H1 (cell line): ENCODE data around the gene KARS1. TPM values are rescaled to one million over a fixed set of nuclear protein-coding genes. Genes with fewer than 3 reads are reported as not detected.

Experiments used
- CTCF ChIA-PET: fragments of 300-600 bp; sonication (Branson Sonifier 250); formaldehyde crosslinking; loops from one replicate; lab custom pipeline; 2021; ENCODE audit not compliant: partially characterized antibody; lab: Charles Lee
- POLR2A ChIA-PET: fragments of 300-600 bp; sonication (Branson Sonifier 250); formaldehyde crosslinking; loops from one replicate; lab custom pipeline; 2021; ENCODE audit warnings: inconsistent platforms; ENCODE audit not compliant: partially characterized antibody; lab: Charles Lee
- DNase-seq, 2 experiments: peaks; one replicate each; pipeline versions ENCODE4 v3.0.0 to v3.0.0-alpha.2; 2010 to 2022; ENCODE audit warnings: low spot score in 2 of 2, low read depth in 1 of 2, mixed read lengths in 1 of 2
- FAIRE-seq: peaks from 2 replicates; lab custom pipeline; 2011; peaks lifted over from hg19 to GRCh38; lab: Jason Lieb, UNC
- H2AFZ ChIP-seq: 2 replicates; pipeline ENCODE4 v1.8.1; 2012; ENCODE audit warnings: low read length, inconsistent platforms
- H2AK5ac ChIP-seq: 2 replicates; pipeline ENCODE4 v1.6.1; 2013; ENCODE audit warnings: low read depth, low read length
- H2BK120ac ChIP-seq: replicated peaks from 2 replicates; pipeline ENCODE3; 2013; ENCODE audit warnings: low read depth, low read length, inconsistent platforms
- H2BK12ac ChIP-seq: 2 replicates; pipeline ENCODE4 v1.6.1; 2013; ENCODE audit warnings: low read depth, low read length
- H2BK15ac ChIP-seq: 2 replicates; pipeline ENCODE4 v1.6.1; 2013; ENCODE audit warnings: low read length
- H2BK20ac ChIP-seq: 2 replicates; pipeline ENCODE4 v1.6.1; 2013; ENCODE audit warnings: low read length
- H2BK5ac ChIP-seq: 2 replicates; pipeline ENCODE4 v1.6.1; 2013; ENCODE audit warnings: low read depth, low read length
- H3K14ac ChIP-seq: 2 replicates; pipeline ENCODE4 v1.6.1; 2013; ENCODE audit warnings: inconsistent platforms; ENCODE audit not compliant: insufficient read length
- H3K18ac ChIP-seq: 2 replicates; pipeline ENCODE4 v1.6.1; 2013; ENCODE audit warnings: low read length; ENCODE audit errors: extremely low read depth
- H3K23ac ChIP-seq: 2 replicates; pipeline ENCODE4 v1.6.1; 2013; ENCODE audit warnings: inconsistent platforms; ENCODE audit not compliant: insufficient read length
- H3K23me2 ChIP-seq: 2 replicates; pipeline ENCODE4 v1.6.1; 2013; ENCODE audit warnings: low read depth, low read length
- H3K27ac ChIP-seq: 2 replicates; pipeline ENCODE4 v1.6.1; 2011; ENCODE audit warnings: low read depth, low read length, inconsistent platforms
- H3K27me3 ChIP-seq, 4 experiments: replicated peaks in 1 of 4; 1 replicate in 1 of 4; 2 replicates in 3 of 4; pipeline versions ENCODE4 v1.6.1 to v1.8.1; 2011 to 2013; ENCODE audit warnings: low read length in 3 of 4, mild to moderate bottlenecking in 3 of 4, inconsistent platforms in 2 of 4, mixed read lengths in 2 of 4, moderate library complexity in 1 of 4; ENCODE audit not compliant: control insufficient read depth in 3 of 4, insufficient read depth in 3 of 4; ENCODE audit errors: extremely low read depth in 1 of 4
- H3K36me3 ChIP-seq, 4 experiments: 2 replicates each; pipeline versions ENCODE4 v1.6.1 to v1.8.1; 2011 to 2013; ENCODE audit warnings: mild to moderate bottlenecking in 4 of 4, low read length in 3 of 4, moderate library complexity in 2 of 4, control low read depth in 1 of 4, inconsistent platforms in 1 of 4; ENCODE audit not compliant: insufficient read depth in 4 of 4, control insufficient read depth in 2 of 4
- H3K4ac ChIP-seq: replicated peaks from 2 replicates; pipeline ENCODE3; 2013; ENCODE audit warnings: low read length, low read depth, mixed read lengths, inconsistent platforms; ENCODE audit not compliant: insufficient read length
- H3K4me1 ChIP-seq, 4 experiments: replicated peaks in 1 of 4; 1 replicate in 1 of 4; 2 replicates in 3 of 4; pipeline versions ENCODE4 v1.6.1 to v1.8.1; 2011 to 2013; ENCODE audit warnings: low read length in 3 of 4, inconsistent platforms in 2 of 4, mixed read lengths in 1 of 4; ENCODE audit not compliant: insufficient read depth in 4 of 4, control insufficient read depth in 3 of 4
- H3K4me2 ChIP-seq, 2 experiments: 2 replicates each; pipeline versions ENCODE4 v1.6.1 to v1.8.1; 2011 to 2013; ENCODE audit warnings: low read depth in 2 of 2, low read length in 2 of 2, control low read depth in 1 of 2, inconsistent platforms in 1 of 2, mild to moderate bottlenecking in 1 of 2; ENCODE audit not compliant: insufficient read depth in 1 of 2
- H3K4me3 ChIP-seq, 4 experiments: fragments of 200-600, 300-600 bp in 1 of 4; sonication (generic), shearing (Covaris generic), sonication (Bioruptor Twin) in 1 of 4; 2 replicates each; pipeline versions ENCODE4 v1.5.1 to v1.8.1; 2011 to 2016; ENCODE audit warnings: low read length in 4 of 4, low read depth in 3 of 4, control low read depth in 2 of 4, inconsistent platforms in 2 of 4, mild to moderate bottlenecking in 2 of 4, mixed read lengths in 1 of 4, moderate library complexity in 1 of 4; ENCODE audit not compliant: insufficient read depth in 2 of 4; ENCODE audit errors: extremely low read depth in 1 of 4
- H3K56ac ChIP-seq: replicated peaks from 2 replicates; pipeline ENCODE3; 2013; ENCODE audit warnings: low read depth, mild to moderate bottlenecking, mixed read lengths, low read length, inconsistent platforms; ENCODE audit not compliant: insufficient read length
- H3K79me1 ChIP-seq: 2 replicates; pipeline ENCODE4 v1.6.1; 2013; ENCODE audit warnings: low read depth, low read length, control low read depth
- H3K79me2 ChIP-seq, 2 experiments: 2 replicates each; pipeline versions ENCODE4 v1.6.1 to v1.8.1; 2012 to 2013; ENCODE audit warnings: low read length in 2 of 2, mild to moderate bottlenecking in 2 of 2, inconsistent platforms in 1 of 2; ENCODE audit not compliant: insufficient read depth in 2 of 2, control insufficient read depth in 1 of 2
- H3K9ac ChIP-seq, 4 experiments: replicated peaks in 1 of 4; 1 replicate in 1 of 4; 2 replicates in 3 of 4; pipeline versions ENCODE4 v1.6.1 to v1.8.1; 2011 to 2013; ENCODE audit warnings: low read depth in 3 of 4, low read length in 3 of 4, control low read depth in 2 of 4, mild to moderate bottlenecking in 2 of 4, moderate library complexity in 2 of 4, inconsistent platforms in 1 of 4; ENCODE audit errors: extremely low read depth in 1 of 4
- H3K9me3 ChIP-seq, 2 experiments: 2 replicates each; pipeline versions ENCODE4 v1.6.1 to v1.8.1; 2012 to 2013; ENCODE audit warnings: mild to moderate bottlenecking in 2 of 2, moderate library complexity in 2 of 2, control low read depth in 1 of 2, inconsistent platforms in 1 of 2, low read depth in 1 of 2, low read length in 1 of 2, mixed read lengths in 1 of 2; ENCODE audit not compliant: insufficient read depth in 2 of 2
- H4K20me1 ChIP-seq, 2 experiments: replicated peaks in 1 of 2; 2 replicates each; pipeline versions ENCODE3 to v1.8.1; 2011 to 2013; ENCODE audit warnings: inconsistent platforms in 2 of 2, low read length in 2 of 2, mild to moderate bottlenecking in 1 of 2; ENCODE audit not compliant: insufficient read depth in 2 of 2, control insufficient read depth in 1 of 2
- H4K5ac ChIP-seq: 2 replicates; pipeline ENCODE4 v1.6.1; 2013; ENCODE audit warnings: low read length, low read depth, mixed read lengths, inconsistent platforms; ENCODE audit not compliant: insufficient read length
- H4K8ac ChIP-seq: 2 replicates; pipeline ENCODE4 v1.8.0; 2013; ENCODE audit warnings: mild to moderate bottlenecking, moderate library complexity, low read length, inconsistent platforms; ENCODE audit not compliant: insufficient read depth; ENCODE audit errors: extremely low read depth
- H4K91ac ChIP-seq: replicated peaks from 2 replicates; pipeline ENCODE3; 2013; ENCODE audit warnings: low read length, mixed read lengths, inconsistent platforms; ENCODE audit not compliant: insufficient read length
- BACH1 ChIP-seq: IDR thresholded peaks from 2 replicates; pipeline ENCODE4 v1.6.1; 2012; ENCODE audit warnings: low read length, improper control_type of control experiment
- CHD2 ChIP-seq: IDR thresholded peaks from 2 replicates; pipeline ENCODE4 v1.6.1; 2012; ENCODE audit warnings: low read length, improper control_type of control experiment
- CREB1 ChIP-seq: IDR thresholded peaks from 2 replicates; pipeline ENCODE4 v1.6.1; 2012; ENCODE audit warnings: inconsistent platforms
- EZH2 ChIP-seq: fragments of 200-600 bp; sonication (generic); IDR thresholded peaks from 2 replicates; pipeline ENCODE4 v1.7.1; 2012; ENCODE audit warnings: low read depth, mild to moderate bottlenecking, moderate library complexity, low read length, inconsistent platforms; ENCODE audit not compliant: severe bottlenecking
- GABPA ChIP-seq: IDR thresholded peaks from 2 replicates; pipeline ENCODE4 v1.6.1; 2011; ENCODE audit warnings: mild to moderate bottlenecking, low read length, moderate library complexity, borderline replicate concordance; ENCODE audit not compliant: insufficient read depth
- HDAC2 ChIP-seq, 2 experiments: fragments of 300-600 bp in 1 of 2; sonication (generic) in 1 of 2; IDR thresholded peaks; 2 replicates each; pipeline ENCODE4 v1.6.1; 2011 to 2012; ENCODE audit warnings: low read depth in 2 of 2, low read length in 2 of 2, mild to moderate bottlenecking in 2 of 2, moderate library complexity in 2 of 2, borderline replicate concordance in 1 of 2, inconsistent platforms in 1 of 2
- PHF8 ChIP-seq: fragments of 200-600 bp; sonication (generic); conservative IDR thresholded peaks from 2 replicates; pipeline ENCODE4 v1.7.1; 2012; ENCODE audit warnings: low read depth, mild to moderate bottlenecking, inconsistent platforms, low read length, moderate library complexity
- SIX5 ChIP-seq: IDR thresholded peaks from 2 replicates; pipeline ENCODE4 v1.6.1; 2011; ENCODE audit warnings: mild to moderate bottlenecking, low read depth, low read length
- SRF ChIP-seq: IDR thresholded peaks from 2 replicates; pipeline ENCODE4 v1.6.1; 2011; ENCODE audit warnings: mild to moderate bottlenecking, low read depth, low read length, moderate library complexity
- TBP ChIP-seq: IDR thresholded peaks from 2 replicates; pipeline ENCODE4 v1.6.1; 2011; ENCODE audit warnings: low read depth, low read length, improper control_type of control experiment
- TEAD4 ChIP-seq: IDR thresholded peaks from 2 replicates; pipeline ENCODE4 v1.6.1; 2012; ENCODE audit warnings: low read depth, low read length, inconsistent platforms, mixed read lengths
- WGBS, 2 experiments: shearing (Covaris generic) in 1 of 2; methylation state at CpG; one replicate each; pipeline versions ENCODE4 v1.1.6 to v1.1.7; 2013 to 2015; ENCODE audit warnings: low lambda C conversion rate in 2 of 2, mixed read lengths in 2 of 2, inconsistent platforms in 1 of 2, low coverage in 1 of 2, missing lambda C conversion rate in 1 of 2; ENCODE audit not compliant: insufficient replicate concordance in 2 of 2, insufficient coverage in 1 of 2, insufficient read length in 1 of 2; ENCODE audit errors: extremely low coverage in 1 of 2, missing lambda C conversion rate in 1 of 2; 5-methylcytosine and 5-hydroxymethylcytosine counted together
- polyA plus RNA-seq, 7 experiments: library from polyadenylated mRNA; depleted of rRNA in 3 of 7; stranded (reverse) in 5 of 7; unstranded in 2 of 7; fragments of >200 nt in 5 of 7; fragments of 200-250 nt in 2 of 7; gene quantifications; 1 replicate in 5 of 7; 2 replicates in 1 of 7; 4 replicates in 1 of 7; pipeline versions ENCODE4 v1.2.1 to v1.2.3, GENCODE V29; 2011 to 2013; ENCODE audit warnings: missing spikeins in 2 of 7, mixed read lengths in 2 of 7
- total RNA-seq: library from RNA; stranded (reverse); fragmentation: NEBNext Ultra II Directional; extraction: Animal tissue kit (Norgen Biotek cat#: 25700); gene quantifications from 2 replicates; pipeline ENCODE4 v1.2.1, GENCODE V29; 2021
- TF ChIP-seq, protein P1 (sequence below), 3 experiments: IDR thresholded peaks; 1 replicate in 2 of 3; 2 replicates in 1 of 3; pipeline versions ENCODE4 v1.5.1 to v1.6.1; 2011; ENCODE audit warnings: low read length in 3 of 3, mild to moderate bottlenecking in 3 of 3, inconsistent platforms in 2 of 3, low read depth in 1 of 3, moderate library complexity in 1 of 3; ENCODE audit not compliant: insufficient read depth in 1 of 3; ENCODE audit errors: control extremely low read depth in 1 of 3

KARS1 gene
- total and polyA plus RNA-seq, 2 of the 8 experiments (the other 6 are each of a cell fraction or from before 2014, with no cell fraction given), result 97.5 to 221 TPM

DNA sequence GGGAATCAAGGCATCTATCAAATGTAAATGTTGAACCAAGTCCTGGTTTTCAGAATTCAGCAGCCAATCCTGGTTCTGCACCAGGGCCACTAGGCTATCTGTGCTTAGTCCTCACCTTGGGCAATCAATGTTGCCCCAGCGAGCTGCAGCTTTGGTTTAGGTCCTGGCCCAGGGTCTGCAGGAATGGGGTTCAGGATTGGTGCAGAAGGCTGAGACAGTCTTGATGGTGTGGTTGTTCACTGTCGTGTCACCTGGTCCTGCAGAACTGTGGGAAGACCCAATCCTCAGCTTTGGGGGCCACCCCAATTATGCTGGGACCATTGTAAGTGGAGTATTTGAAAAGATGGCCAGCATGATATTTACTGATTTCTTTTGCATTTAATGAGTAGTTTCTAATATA is 10.7 kb upstream of the KARS1 start:
- no peaks in the 10 kb centered on the region for H3K9me3 ChIP-seq
- H2BK15ac ChIP-seq, result no peak overlapping the region
- 85% methylated on average over 2 of the region's 2 CpGs; no CpG with 5 or more reads in 1 of the 2 experiments for WGBS, 2 experiments
- no peak overlapping the region for H4K8ac ChIP-seq
- H4K20me1 ChIP-seq, result peaks cover 0 to 2% of the 10 kb centered on the region in 2 experiments
- H3K79me2 ChIP-seq, result peaks cover 0 to 3% of the 10 kb centered on the region in 2 experiments; a peak in 2 of 4 replicates
- no peak overlapping the region for H3K4me3 ChIP-seq
- CTCF ChIA-PET, result interaction anchor here (1.2 to 1.9 kb wide), 2 partner anchors 9 to 106 kb away, joined by 5 to 7 read pairs; no protein-coding TSS in a partner anchor
- H2AFZ ChIP-seq, result no peak overlapping the region
- H4K91ac ChIP-seq, result no peak overlapping the region
- no peak overlapping the region for H3K4ac ChIP-seq
- no peak overlapping the region for H3K56ac ChIP-seq
- no peak overlapping the region for H3K27ac ChIP-seq
- no peak overlapping the region for H2BK20ac ChIP-seq
- H3K9ac ChIP-seq, result no peak overlapping the region
- DNase-seq, result no peak
- no peaks in the 10 kb centered on the region for H3K79me1 ChIP-seq
- FAIRE-seq, result no peak
- no peak overlapping the region for H2BK5ac ChIP-seq
- H3K23ac ChIP-seq, result no peak overlapping the region
- H2BK12ac ChIP-seq, result no peak overlapping the region
- no peaks in the 10 kb centered on the region for H3K23me2 ChIP-seq
- POLR2A ChIA-PET, result interaction anchor here (1.4 kb wide), 1 partner anchor 11 kb away, joined by 4 read pairs; the partner anchor contains the start of genes KARS1 and TERF2IP
- no peak overlapping the region for H3K18ac ChIP-seq
- H3K4me1 ChIP-seq, result no peaks in the 10 kb centered on the region
- no peak overlapping the region for H3K14ac ChIP-seq
- H3K36me3 ChIP-seq, result peaks cover 0 to 37% (median 19%) of the 10 kb centered on the region in 4 experiments; a peak in 7 of 8 replicates
- H2BK120ac ChIP-seq, result no peak overlapping the region
- no peak overlapping the region for H2AK5ac ChIP-seq
- H3K27me3 ChIP-seq, result no peaks in the 10 kb centered on the region
- H3K4me2 ChIP-seq, result no peak overlapping the region
- no peak overlapping the region for H4K5ac ChIP-seq
- TF ChIP-seq CHD2 (no peak), PHF8 (no peak), TBP (no peak), SRF (no peak), EZH2 (no peak), TEAD4 (no peak), BACH1 (no peak), HDAC2 (IDR thresholded peaks at IDR 0.05; ENCODE audit: borderline replicate concordance in 1 of 2, low read depth in 2 of 2, low read length in 2 of 2) (no peak), SIX5 (no peak), CREB1 (no peak), GABPA (no peak)
- TF ChIP-seq, protein P1, sequence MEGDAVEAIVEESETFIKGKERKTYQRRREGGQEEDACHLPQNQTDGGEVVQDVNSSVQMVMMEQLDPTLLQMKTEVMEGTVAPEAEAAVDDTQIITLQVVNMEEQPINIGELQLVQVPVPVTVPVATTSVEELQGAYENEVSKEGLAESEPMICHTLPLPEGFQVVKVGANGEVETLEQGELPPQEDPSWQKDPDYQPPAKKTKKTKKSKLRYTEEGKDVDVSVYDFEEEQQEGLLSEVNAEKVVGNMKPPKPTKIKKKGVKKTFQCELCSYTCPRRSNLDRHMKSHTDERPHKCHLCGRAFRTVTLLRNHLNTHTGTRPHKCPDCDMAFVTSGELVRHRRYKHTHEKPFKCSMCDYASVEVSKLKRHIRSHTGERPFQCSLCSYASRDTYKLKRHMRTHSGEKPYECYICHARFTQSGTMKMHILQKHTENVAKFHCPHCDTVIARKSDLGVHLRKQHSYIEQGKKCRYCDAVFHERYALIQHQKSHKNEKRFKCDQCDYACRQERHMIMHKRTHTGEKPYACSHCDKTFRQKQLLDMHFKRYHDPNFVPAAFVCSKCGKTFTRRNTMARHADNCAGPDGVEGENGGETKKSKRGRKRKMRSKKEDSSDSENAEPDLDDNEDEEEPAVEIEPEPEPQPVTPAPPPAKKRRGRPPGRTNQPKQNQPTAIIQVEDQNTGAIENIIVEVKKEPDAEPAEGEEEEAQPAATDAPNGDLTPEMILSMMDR (IDR thresholded peaks at IDR 0.05; ENCODE audit: control extremely low read depth in 1 of 3, insufficient read depth in 1 of 3, low read depth in 1 of 3, low read length in 3 of 3), result no peak
